ENCODE measurements around the gene LRRN4.

LRRN4 gene

GRCh38 chr20:6017467-6017866 lies 36.4 kb downstream of the LRRN4 start:
- no peak overlapping the region for H3K4me2 ChIP-seq (ENCODE audit: low read length)
- H3K79me2 ChIP-seq (ENCODE audit: control insufficient read depth, insufficient read depth, low read length): no peaks in the 10 kb centered on the region
- no peak overlapping the region for H3K4ac ChIP-seq (ENCODE audit: low read depth, low read length)
- H3K18ac ChIP-seq (ENCODE audit: low read length): no peak overlapping the region
- peaks cover 2% of the 10 kb centered on the region for H3K36me3 ChIP-seq (ENCODE audit: control insufficient read depth, insufficient read depth, low read length)
- H3K23ac ChIP-seq (ENCODE audit: low read length): no peak overlapping the region
- no peaks in the 10 kb centered on the region for H3K4me1 ChIP-seq (ENCODE audit: control insufficient read depth, low read depth, low read length)
- no peak overlapping the region for H2BK15ac ChIP-seq (replicated peaks; ENCODE audit: low read depth)
- DNase-seq: no peak
- no peak overlapping the region for H3K56ac ChIP-seq (ENCODE audit: low read length)
- H2BK5ac ChIP-seq (ENCODE audit: low read length): no peak overlapping the region
- no peak overlapping the region for H2BK120ac ChIP-seq (ENCODE audit: low read depth, low read length)
- H3K27ac ChIP-seq (ENCODE audit: low read depth, low read length): no peak overlapping the region
- no peak overlapping the region for H3K4me3 ChIP-seq (ENCODE audit: low read length)
- H3K27me3 ChIP-seq (ENCODE audit: insufficient read depth, low read length, poor library complexity): no peaks in the 10 kb centered on the region
- H3K79me1 ChIP-seq (ENCODE audit: low read length): peaks cover 2% of the 10 kb centered on the region
- H4K8ac ChIP-seq (ENCODE audit: low read depth, low read length): no peak overlapping the region
- H2AK5ac ChIP-seq (ENCODE audit: low read length): no peak overlapping the region
- no peak overlapping the region for H3K9ac ChIP-seq (ENCODE audit: low read length)
- no peak overlapping the region for H4K5ac ChIP-seq (ENCODE audit: low read length)

GRCh38 chr20:6014957-6015356 lies 38.9 kb downstream of the LRRN4 start:
- WGBS (ENCODE audit: extremely low coverage, insufficient coverage, low lambda C conversion rate): no CpG with 5 or more reads among the region's 4 CpGs
- Histone ChIP-seq H3K4me3 (ENCODE audit: low read length) (no peak overlapping the region), H4K5ac (ENCODE audit: low read length) (no peak overlapping the region), H3K23ac (ENCODE audit: low read length) (no peak overlapping the region), H3K79me2 (ENCODE audit: control insufficient read depth, insufficient read depth, low read length) (no peaks in the 10 kb centered on the region), H2BK15ac (replicated peaks; ENCODE audit: low read depth) (no peak overlapping the region), H3K36me3 (ENCODE audit: control insufficient read depth, insufficient read depth, low read length) (peaks cover 4% of the 10 kb centered on the region), H3K79me1 (ENCODE audit: low read length) (peaks cover 4% of the 10 kb centered on the region), H3K9ac (ENCODE audit: low read length) (no peak overlapping the region), H3K18ac (ENCODE audit: low read length) (no peak overlapping the region), H3K4me1 (ENCODE audit: control insufficient read depth, low read depth, low read length) (no peaks in the 10 kb centered on the region), H2BK5ac (ENCODE audit: low read length) (no peak overlapping the region), H2BK120ac (ENCODE audit: low read depth, low read length) (no peak overlapping the region), H3K27me3 (ENCODE audit: insufficient read depth, low read length, poor library complexity) (no peaks in the 10 kb centered on the region), H3K4me2 (ENCODE audit: low read length) (no peak overlapping the region), H3K4ac (ENCODE audit: low read depth, low read length) (no peak overlapping the region), H4K8ac (ENCODE audit: low read depth, low read length) (no peak overlapping the region), H2AK5ac (ENCODE audit: low read length) (no peak overlapping the region), H3K27ac (ENCODE audit: low read depth, low read length) (no peak overlapping the region), H3K56ac (ENCODE audit: low read length) (no peak overlapping the region)
- no peak for DNase-seq

GRCh38 chr20:6014017-6014416 lies 39.8 kb downstream of the LRRN4 start:
- peaks cover 4% of the 10 kb centered on the region for H3K36me3 ChIP-seq (ENCODE audit: control insufficient read depth, insufficient read depth, low read length)
- no peak overlapping the region for H3K4me2 ChIP-seq (ENCODE audit: low read length)
- no peak overlapping the region for H3K56ac ChIP-seq (ENCODE audit: low read length)
- no peak overlapping the region for H4K5ac ChIP-seq (ENCODE audit: low read length)
- WGBS (ENCODE audit: extremely low coverage, insufficient coverage, low lambda C conversion rate): no CpG with 5 or more reads among the region's 3 CpGs
- no peak for DNase-seq
- no peak overlapping the region for H3K18ac ChIP-seq (ENCODE audit: low read length)
- no peak overlapping the region for H3K27ac ChIP-seq (ENCODE audit: low read depth, low read length)
- no peaks in the 10 kb centered on the region for H3K79me2 ChIP-seq (ENCODE audit: control insufficient read depth, insufficient read depth, low read length)
- H3K4me3 ChIP-seq (ENCODE audit: low read length): no peak overlapping the region
- H2BK5ac ChIP-seq (ENCODE audit: low read length): no peak overlapping the region
- H2BK120ac ChIP-seq (ENCODE audit: low read depth, low read length): no peak overlapping the region
- H4K8ac ChIP-seq (ENCODE audit: low read depth, low read length): no peak overlapping the region
- no peak overlapping the region for H3K9ac ChIP-seq (ENCODE audit: low read length)
- no peak overlapping the region for H3K4ac ChIP-seq (ENCODE audit: low read depth, low read length)
- no peak overlapping the region for H2AK5ac ChIP-seq (ENCODE audit: low read length)
- H3K23ac ChIP-seq (ENCODE audit: low read length): no peak overlapping the region
- H2BK15ac ChIP-seq (replicated peaks; ENCODE audit: low read depth): no peak overlapping the region
- H3K79me1 ChIP-seq (ENCODE audit: low read length): peaks cover 4% of the 10 kb centered on the region
- H3K27me3 ChIP-seq (ENCODE audit: insufficient read depth, low read length, poor library complexity): no peaks in the 10 kb centered on the region
- H3K4me1 ChIP-seq (ENCODE audit: control insufficient read depth, low read depth, low read length): no peaks in the 10 kb centered on the region

DNA sequence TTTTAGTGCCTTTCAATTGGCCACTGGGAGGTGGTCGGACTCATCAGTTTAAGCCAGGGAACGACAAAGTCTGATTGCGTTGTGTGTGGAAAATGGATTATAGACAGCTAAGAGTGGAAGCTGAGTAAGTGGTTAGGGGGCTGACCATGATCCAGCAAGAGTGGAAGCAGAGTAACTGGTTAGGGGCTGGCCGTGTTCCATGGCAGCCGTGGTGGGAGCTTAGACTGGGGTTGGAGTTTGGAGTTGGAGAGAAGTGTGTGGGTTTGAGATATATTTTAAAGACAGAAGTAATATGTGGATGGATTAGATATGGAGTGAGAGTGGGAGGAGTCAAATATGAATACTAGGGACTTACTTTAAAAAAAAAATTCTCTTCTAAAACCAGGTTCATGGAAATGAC lies 41.7 kb downstream of the LRRN4 start:
- Histone ChIP-seq H2BK120ac (ENCODE audit: low read depth, low read length) (no peak overlapping the region), H3K56ac (ENCODE audit: low read length) (no peak overlapping the region), H3K23ac (ENCODE audit: low read length) (no peak overlapping the region), H3K36me3 (ENCODE audit: control insufficient read depth, insufficient read depth, low read length) (peaks cover 4% of the 10 kb centered on the region), H3K4ac (ENCODE audit: low read depth, low read length) (no peak overlapping the region), H3K79me2 (ENCODE audit: control insufficient read depth, insufficient read depth, low read length) (peaks cover 8% of the 10 kb centered on the region), H2BK5ac (ENCODE audit: low read length) (no peak overlapping the region), H4K5ac (ENCODE audit: low read length) (no peak overlapping the region), H3K9ac (ENCODE audit: low read length) (no peak overlapping the region), H3K4me2 (ENCODE audit: low read length) (no peak overlapping the region), H3K27ac (ENCODE audit: low read depth, low read length) (no peak overlapping the region), H4K8ac (ENCODE audit: low read depth, low read length) (no peak overlapping the region), H3K27me3 (ENCODE audit: insufficient read depth, low read length, poor library complexity) (no peaks in the 10 kb centered on the region), H3K4me1 (ENCODE audit: control insufficient read depth, low read depth, low read length) (no peaks in the 10 kb centered on the region), H2AK5ac (ENCODE audit: low read length) (no peak overlapping the region), H3K4me3 (ENCODE audit: low read length) (no peak overlapping the region), H3K79me1 (ENCODE audit: low read length) (peaks cover 4% of the 10 kb centered on the region), H3K18ac (ENCODE audit: low read length) (no peak overlapping the region), H2BK15ac (replicated peaks; ENCODE audit: low read depth) (no peak overlapping the region)
- WGBS (ENCODE audit: extremely low coverage, insufficient coverage, low lambda C conversion rate): no CpG with 5 or more reads among the region's 5 CpGs
- no peak for DNase-seq

- Histone ChIP-seq H3K79me1 (ENCODE audit: low read length) (peaks cover 4% of the 10 kb centered on the region), H3K9ac (ENCODE audit: low read length) (peak overlapping the region; percentile 7), H3K27me3 (ENCODE audit: insufficient read depth, low read length, poor library complexity) (no peaks in the 10 kb centered on the region), H3K23ac (ENCODE audit: low read length) (no peak overlapping the region), H3K4me1 (ENCODE audit: control insufficient read depth, low read depth, low read length) (no peaks in the 10 kb centered on the region), H2AK5ac (ENCODE audit: low read length) (no peak overlapping the region), H3K4ac (ENCODE audit: low read depth, low read length) (no peak overlapping the region), H2BK15ac (replicated peaks; ENCODE audit: low read depth) (no peak overlapping the region), H3K4me3 (ENCODE audit: low read length) (no peak overlapping the region), H3K18ac (ENCODE audit: low read length) (no peak overlapping the region), H4K8ac (ENCODE audit: low read depth, low read length) (no peak overlapping the region), H3K36me3 (ENCODE audit: control insufficient read depth, insufficient read depth, low read length) (peaks cover 2% of the 10 kb centered on the region), H2BK120ac (ENCODE audit: low read depth, low read length) (no peak overlapping the region), H2BK5ac (ENCODE audit: low read length) (no peak overlapping the region), H3K56ac (ENCODE audit: low read length) (peak overlapping the region; percentile 39), H4K5ac (ENCODE audit: low read length) (no peak overlapping the region), H3K27ac (ENCODE audit: low read depth, low read length) (no peak overlapping the region), H3K4me2 (ENCODE audit: low read length) (no peak overlapping the region), H3K79me2 (ENCODE audit: control insufficient read depth, insufficient read depth, low read length) (peaks cover 16% of the 10 kb centered on the region)
- WGBS (ENCODE audit: extremely low coverage, insufficient coverage, low lambda C conversion rate): no CpG with 5 or more reads among the region's 5 CpGs
- no peak for DNase-seq
Measured at GRCh38 chr20:6008254-6008653, 45.6 kb downstream of the LRRN4 start.

DNA sequence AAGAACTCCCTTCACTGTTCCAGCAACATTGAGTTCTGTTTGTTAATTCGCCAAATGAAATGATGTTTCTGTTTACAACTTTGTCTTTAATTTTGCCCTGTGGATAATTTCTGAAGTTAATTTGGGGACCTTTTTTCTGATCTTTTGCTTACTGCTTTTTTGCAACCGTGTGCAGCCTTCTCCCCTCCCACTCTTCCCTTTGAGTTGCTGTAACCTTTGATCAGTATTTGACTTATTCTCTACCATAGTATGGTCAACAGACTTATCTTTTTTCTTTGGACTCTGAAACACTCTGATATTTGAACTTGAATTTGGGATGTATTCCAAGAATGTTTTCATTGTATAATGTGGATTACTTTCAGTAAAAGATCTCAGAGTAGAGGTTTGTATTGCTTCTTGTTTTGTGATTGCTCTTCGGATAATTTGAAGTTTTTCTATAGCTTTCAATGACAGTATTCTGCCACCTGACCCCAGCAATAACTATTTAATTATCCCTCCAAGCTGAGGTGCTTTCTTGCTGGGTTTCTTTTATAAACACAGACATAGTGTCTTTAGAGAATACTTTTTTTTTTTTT lies 46.2 kb downstream of the LRRN4 start:
- Histone ChIP-seq H3K4me1 (ENCODE audit: control insufficient read depth, low read depth, low read length) (no peaks in the 10 kb centered on the region), H3K27ac (ENCODE audit: low read depth, low read length) (no peak overlapping the region), H3K79me2 (ENCODE audit: control insufficient read depth, insufficient read depth, low read length) (peaks cover 16% of the 10 kb centered on the region), H3K4me2 (ENCODE audit: low read length) (peak overlapping the region; percentile 1), H2BK5ac (ENCODE audit: low read length) (no peak overlapping the region), H3K18ac (ENCODE audit: low read length) (no peak overlapping the region), H2BK120ac (ENCODE audit: low read depth, low read length) (no peak overlapping the region), H3K27me3 (ENCODE audit: insufficient read depth, low read length, poor library complexity) (no peaks in the 10 kb centered on the region), H3K9ac (ENCODE audit: low read length) (peak overlapping the region; percentile 31), H3K36me3 (ENCODE audit: control insufficient read depth, insufficient read depth, low read length) (peaks cover 2% of the 10 kb centered on the region), H4K5ac (ENCODE audit: low read length) (no peak overlapping the region), H2BK15ac (replicated peaks; ENCODE audit: low read depth) (no peak overlapping the region), H3K23ac (ENCODE audit: low read length) (no peak overlapping the region), H2AK5ac (ENCODE audit: low read length) (no peak overlapping the region), H3K79me1 (ENCODE audit: low read length) (peaks cover 2% of the 10 kb centered on the region), H3K4me3 (ENCODE audit: low read length) (no peak overlapping the region), H4K8ac (ENCODE audit: low read depth, low read length) (no peak overlapping the region), H3K4ac (ENCODE audit: low read depth, low read length) (no peak overlapping the region), H3K56ac (ENCODE audit: low read length) (no peak overlapping the region)
- DNase-seq: no peak
- no CpG with 5 or more reads among the region's 3 CpGs for WGBS (ENCODE audit: extremely low coverage, insufficient coverage, low lambda C conversion rate)
